H1 (cell line): ENCODE data around the gene FGGY. TPM values are rescaled to one million over a fixed set of nuclear protein-coding genes. Genes with fewer than 3 reads are reported as not detected.

Source experiments
- CTCF ChIA-PET: fragments of 300-600 bp; sonication (Branson Sonifier 250); formaldehyde crosslinking; loops from one replicate; lab custom pipeline; 2021; ENCODE audit not compliant: partially characterized antibody; lab: Charles Lee
- POLR2A ChIA-PET: fragments of 300-600 bp; sonication (Branson Sonifier 250); formaldehyde crosslinking; loops from one replicate; lab custom pipeline; 2021; ENCODE audit warnings: inconsistent platforms; ENCODE audit not compliant: partially characterized antibody; lab: Charles Lee
- DNase-seq, 2 experiments: peaks; one replicate each; pipeline versions ENCODE4 v3.0.0 to v3.0.0-alpha.2; 2010 to 2022; ENCODE audit warnings: low spot score in 2 of 2, low read depth in 1 of 2, mixed read lengths in 1 of 2
- FAIRE-seq: peaks from 2 replicates; lab custom pipeline; 2011; peaks lifted over from hg19 to GRCh38; lab: Jason Lieb, UNC
- H2AFZ ChIP-seq: 2 replicates; pipeline ENCODE4 v1.8.1; 2012; ENCODE audit warnings: low read length, inconsistent platforms
- H2AK5ac ChIP-seq: 2 replicates; pipeline ENCODE4 v1.6.1; 2013; ENCODE audit warnings: low read depth, low read length
- H2BK120ac ChIP-seq: replicated peaks from 2 replicates; pipeline ENCODE3; 2013; ENCODE audit warnings: low read depth, low read length, inconsistent platforms
- H2BK12ac ChIP-seq: 2 replicates; pipeline ENCODE4 v1.6.1; 2013; ENCODE audit warnings: low read depth, low read length
- H2BK15ac ChIP-seq: 2 replicates; pipeline ENCODE4 v1.6.1; 2013; ENCODE audit warnings: low read length
- H2BK20ac ChIP-seq: 2 replicates; pipeline ENCODE4 v1.6.1; 2013; ENCODE audit warnings: low read length
- H2BK5ac ChIP-seq: 2 replicates; pipeline ENCODE4 v1.6.1; 2013; ENCODE audit warnings: low read depth, low read length
- H3K14ac ChIP-seq: 2 replicates; pipeline ENCODE4 v1.6.1; 2013; ENCODE audit warnings: inconsistent platforms; ENCODE audit not compliant: insufficient read length
- H3K18ac ChIP-seq: 2 replicates; pipeline ENCODE4 v1.6.1; 2013; ENCODE audit warnings: low read length; ENCODE audit errors: extremely low read depth
- H3K23ac ChIP-seq: 2 replicates; pipeline ENCODE4 v1.6.1; 2013; ENCODE audit warnings: inconsistent platforms; ENCODE audit not compliant: insufficient read length
- H3K23me2 ChIP-seq: 2 replicates; pipeline ENCODE4 v1.6.1; 2013; ENCODE audit warnings: low read depth, low read length
- H3K27ac ChIP-seq: 2 replicates; pipeline ENCODE4 v1.6.1; 2011; ENCODE audit warnings: low read depth, low read length, inconsistent platforms
- H3K27me3 ChIP-seq, 4 experiments: replicated peaks in 1 of 4; 1 replicate in 1 of 4; 2 replicates in 3 of 4; pipeline versions ENCODE4 v1.6.1 to v1.8.1; 2011 to 2013; ENCODE audit warnings: low read length in 3 of 4, mild to moderate bottlenecking in 3 of 4, inconsistent platforms in 2 of 4, mixed read lengths in 2 of 4, moderate library complexity in 1 of 4; ENCODE audit not compliant: control insufficient read depth in 3 of 4, insufficient read depth in 3 of 4; ENCODE audit errors: extremely low read depth in 1 of 4
- H3K36me3 ChIP-seq, 4 experiments: 2 replicates each; pipeline versions ENCODE4 v1.6.1 to v1.8.1; 2011 to 2013; ENCODE audit warnings: mild to moderate bottlenecking in 4 of 4, low read length in 3 of 4, moderate library complexity in 2 of 4, control low read depth in 1 of 4, inconsistent platforms in 1 of 4; ENCODE audit not compliant: insufficient read depth in 4 of 4, control insufficient read depth in 2 of 4
- H3K4ac ChIP-seq: replicated peaks from 2 replicates; pipeline ENCODE3; 2013; ENCODE audit warnings: low read length, low read depth, mixed read lengths, inconsistent platforms; ENCODE audit not compliant: insufficient read length
- H3K4me1 ChIP-seq, 4 experiments: replicated peaks in 1 of 4; 1 replicate in 1 of 4; 2 replicates in 3 of 4; pipeline versions ENCODE4 v1.6.1 to v1.8.1; 2011 to 2013; ENCODE audit warnings: low read length in 3 of 4, inconsistent platforms in 2 of 4, mixed read lengths in 1 of 4; ENCODE audit not compliant: insufficient read depth in 4 of 4, control insufficient read depth in 3 of 4
- H3K4me2 ChIP-seq, 2 experiments: 2 replicates each; pipeline versions ENCODE4 v1.6.1 to v1.8.1; 2011 to 2013; ENCODE audit warnings: low read depth in 2 of 2, low read length in 2 of 2, control low read depth in 1 of 2, inconsistent platforms in 1 of 2, mild to moderate bottlenecking in 1 of 2; ENCODE audit not compliant: insufficient read depth in 1 of 2
- H3K4me3 ChIP-seq, 4 experiments: fragments of 200-600, 300-600 bp in 1 of 4; sonication (generic), shearing (Covaris generic), sonication (Bioruptor Twin) in 1 of 4; 2 replicates each; pipeline versions ENCODE4 v1.5.1 to v1.8.1; 2011 to 2016; ENCODE audit warnings: low read length in 4 of 4, low read depth in 3 of 4, control low read depth in 2 of 4, inconsistent platforms in 2 of 4, mild to moderate bottlenecking in 2 of 4, mixed read lengths in 1 of 4, moderate library complexity in 1 of 4; ENCODE audit not compliant: insufficient read depth in 2 of 4; ENCODE audit errors: extremely low read depth in 1 of 4
- H3K56ac ChIP-seq: replicated peaks from 2 replicates; pipeline ENCODE3; 2013; ENCODE audit warnings: low read depth, mild to moderate bottlenecking, mixed read lengths, low read length, inconsistent platforms; ENCODE audit not compliant: insufficient read length
- H3K79me1 ChIP-seq: 2 replicates; pipeline ENCODE4 v1.6.1; 2013; ENCODE audit warnings: low read depth, low read length, control low read depth
- H3K79me2 ChIP-seq, 2 experiments: 2 replicates each; pipeline versions ENCODE4 v1.6.1 to v1.8.1; 2012 to 2013; ENCODE audit warnings: low read length in 2 of 2, mild to moderate bottlenecking in 2 of 2, inconsistent platforms in 1 of 2; ENCODE audit not compliant: insufficient read depth in 2 of 2, control insufficient read depth in 1 of 2
- H3K9ac ChIP-seq, 4 experiments: replicated peaks in 1 of 4; 1 replicate in 1 of 4; 2 replicates in 3 of 4; pipeline versions ENCODE4 v1.6.1 to v1.8.1; 2011 to 2013; ENCODE audit warnings: low read depth in 3 of 4, low read length in 3 of 4, control low read depth in 2 of 4, mild to moderate bottlenecking in 2 of 4, moderate library complexity in 2 of 4, inconsistent platforms in 1 of 4; ENCODE audit errors: extremely low read depth in 1 of 4
- H3K9me3 ChIP-seq, 2 experiments: 2 replicates each; pipeline versions ENCODE4 v1.6.1 to v1.8.1; 2012 to 2013; ENCODE audit warnings: mild to moderate bottlenecking in 2 of 2, moderate library complexity in 2 of 2, control low read depth in 1 of 2, inconsistent platforms in 1 of 2, low read depth in 1 of 2, low read length in 1 of 2, mixed read lengths in 1 of 2; ENCODE audit not compliant: insufficient read depth in 2 of 2
- H4K20me1 ChIP-seq, 2 experiments: replicated peaks in 1 of 2; 2 replicates each; pipeline versions ENCODE3 to v1.8.1; 2011 to 2013; ENCODE audit warnings: inconsistent platforms in 2 of 2, low read length in 2 of 2, mild to moderate bottlenecking in 1 of 2; ENCODE audit not compliant: insufficient read depth in 2 of 2, control insufficient read depth in 1 of 2
- H4K5ac ChIP-seq: 2 replicates; pipeline ENCODE4 v1.6.1; 2013; ENCODE audit warnings: low read length, low read depth, mixed read lengths, inconsistent platforms; ENCODE audit not compliant: insufficient read length
- H4K8ac ChIP-seq: 2 replicates; pipeline ENCODE4 v1.8.0; 2013; ENCODE audit warnings: mild to moderate bottlenecking, moderate library complexity, low read length, inconsistent platforms; ENCODE audit not compliant: insufficient read depth; ENCODE audit errors: extremely low read depth
- H4K91ac ChIP-seq: replicated peaks from 2 replicates; pipeline ENCODE3; 2013; ENCODE audit warnings: low read length, mixed read lengths, inconsistent platforms; ENCODE audit not compliant: insufficient read length
- ASH2L ChIP-seq: fragments of 200-600, 300-600 bp; sonication (generic); IDR thresholded peaks from one replicate; pipeline ENCODE4 v1.7.1; 2017; ENCODE audit warnings: low read length
- CREB1 ChIP-seq: IDR thresholded peaks from 2 replicates; pipeline ENCODE4 v1.6.1; 2012; ENCODE audit warnings: inconsistent platforms
- EGR1 ChIP-seq: IDR thresholded peaks from 2 replicates; pipeline ENCODE4 v1.6.1; 2011; ENCODE audit warnings: low read depth, low read length, borderline replicate concordance
- FOSL1 ChIP-seq: IDR thresholded peaks from 2 replicates; pipeline ENCODE4 v1.6.1; 2011; ENCODE audit warnings: mild to moderate bottlenecking, low read depth, low read length, moderate library complexity; ENCODE audit not compliant: insufficient read depth
- JUND ChIP-seq: IDR thresholded peaks from 2 replicates; pipeline ENCODE4 v1.6.1; 2011; ENCODE audit warnings: mild to moderate bottlenecking, improper control_type of control experiment, low read length
- NANOG ChIP-seq: IDR thresholded peaks from 2 replicates; pipeline ENCODE4 v1.6.1; 2011; ENCODE audit warnings: low read length, low read depth, mild to moderate bottlenecking, inconsistent platforms; ENCODE audit not compliant: insufficient read depth, poor library complexity, severe bottlenecking
- POLR2AphosphoS5 ChIP-seq: IDR thresholded peaks from 2 replicates; pipeline ENCODE4 v1.6.1; 2011; ENCODE audit warnings: low read depth, low read length
- RAD21 ChIP-seq, 2 experiments: IDR thresholded peaks in 1 of 2; conservative IDR thresholded peaks in 1 of 2; 2 replicates each; pipeline ENCODE4 v1.6.1; 2011; ENCODE audit warnings: low read depth in 2 of 2, low read length in 2 of 2, improper control_type of control experiment in 1 of 2, inconsistent platforms in 1 of 2, mild to moderate bottlenecking in 1 of 2, moderate library complexity in 1 of 2
- RBBP5 ChIP-seq: IDR thresholded peaks from 2 replicates; pipeline ENCODE4 v1.7.1; 2012; ENCODE audit warnings: low read depth, mild to moderate bottlenecking, inconsistent platforms, low read length, moderate library complexity, borderline replicate concordance
- SP4 ChIP-seq: IDR thresholded peaks from 2 replicates; pipeline ENCODE4 v1.6.1; 2012; ENCODE audit warnings: low read length, inconsistent platforms
- TBP ChIP-seq: IDR thresholded peaks from 2 replicates; pipeline ENCODE4 v1.6.1; 2011; ENCODE audit warnings: low read depth, low read length, improper control_type of control experiment
- WGBS, 2 experiments: shearing (Covaris generic) in 1 of 2; methylation state at CpG; one replicate each; pipeline versions ENCODE4 v1.1.6 to v1.1.7; 2013 to 2015; ENCODE audit warnings: low lambda C conversion rate in 2 of 2, mixed read lengths in 2 of 2, inconsistent platforms in 1 of 2, low coverage in 1 of 2, missing lambda C conversion rate in 1 of 2; ENCODE audit not compliant: insufficient replicate concordance in 2 of 2, insufficient coverage in 1 of 2, insufficient read length in 1 of 2; ENCODE audit errors: extremely low coverage in 1 of 2, missing lambda C conversion rate in 1 of 2; 5-methylcytosine and 5-hydroxymethylcytosine counted together
- polyA plus RNA-seq, 7 experiments: library from polyadenylated mRNA; depleted of rRNA in 3 of 7; stranded (reverse) in 5 of 7; unstranded in 2 of 7; fragments of >200 nt in 5 of 7; fragments of 200-250 nt in 2 of 7; gene quantifications; 1 replicate in 5 of 7; 2 replicates in 1 of 7; 4 replicates in 1 of 7; pipeline versions ENCODE4 v1.2.1 to v1.2.3, GENCODE V29; 2011 to 2013; ENCODE audit warnings: missing spikeins in 2 of 7, mixed read lengths in 2 of 7
- total RNA-seq: library from RNA; stranded (reverse); fragmentation: NEBNext Ultra II Directional; extraction: Animal tissue kit (Norgen Biotek cat#: 25700); gene quantifications from 2 replicates; pipeline ENCODE4 v1.2.1, GENCODE V29; 2021
- TF ChIP-seq, protein P1 (sequence below): IDR thresholded peaks from 2 replicates; pipeline ENCODE4 v1.6.1; 2011; ENCODE audit warnings: low read length, improper control_type of control experiment

Gene FGGY
- total and polyA plus RNA-seq, 2 of the 8 experiments (the other 6 are each of a cell fraction or from before 2014, with no cell fraction given) = 10.3 to 12.5 TPM

DNA sequence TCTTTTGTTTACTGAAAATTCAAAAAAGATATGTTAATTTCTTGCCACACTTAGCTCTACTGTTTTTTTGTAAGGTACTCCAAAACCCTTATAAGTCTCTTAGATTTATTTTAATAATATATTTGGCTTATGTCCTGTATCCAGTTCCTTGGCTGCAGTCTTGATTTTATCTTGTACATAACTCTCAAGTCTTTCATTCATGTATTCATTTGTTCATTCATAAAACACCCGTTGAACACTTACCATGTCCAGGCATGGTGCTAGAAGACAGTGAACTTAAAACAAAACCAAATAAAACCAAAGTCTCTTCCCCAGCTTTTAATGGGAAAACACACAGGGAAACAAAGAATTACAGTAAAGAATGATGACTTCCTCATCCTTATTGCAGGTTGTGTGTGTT lies 215.8 kb downstream of the FGGY start:
- no peak overlapping the region for H3K56ac ChIP-seq
- H2BK5ac ChIP-seq = no peak overlapping the region
- H4K5ac ChIP-seq = no peak overlapping the region
- no peak overlapping the region for H4K8ac ChIP-seq
- H3K4me1 ChIP-seq = 0 out of 7 replicates have a peak, but pooled peaks cover 0 to 2% (median 0%) of the 10 kb centered on the region in 4 experiments
- no peak overlapping the region for H3K18ac ChIP-seq
- no peaks in the 10 kb centered on the region for H3K9me3 ChIP-seq
- no peak overlapping the region for H4K91ac ChIP-seq
- ChIA-PET CTCF (interaction anchor here (0.9 kb wide), 1 partner anchor 222 kb away, joined by 3 read pairs; no protein-coding TSS in a partner anchor), POLR2A (interaction anchor here (1.3 kb wide), 1 partner anchor 10 kb away, joined by 3 read pairs; no protein-coding TSS in a partner anchor)
- H3K14ac ChIP-seq = no peak overlapping the region
- H2BK20ac ChIP-seq = no peak overlapping the region
- H3K27ac ChIP-seq = no peak overlapping the region
- no peak for FAIRE-seq
- no peaks in the 10 kb centered on the region for H3K23me2 ChIP-seq
- H3K27me3 ChIP-seq = no peaks in the 10 kb centered on the region
- H2AK5ac ChIP-seq = no peak overlapping the region
- no peaks in the 10 kb centered on the region for H3K79me1 ChIP-seq
- H3K9ac ChIP-seq = no peak overlapping the region
- H3K4ac ChIP-seq = no peak overlapping the region
- no peak for DNase-seq
- no peak overlapping the region for H2BK15ac ChIP-seq
- no peaks in the 10 kb centered on the region for H3K36me3 ChIP-seq
- H2BK12ac ChIP-seq = no peak overlapping the region
- H3K23ac ChIP-seq = no peak overlapping the region
- H3K79me2 ChIP-seq = no peaks in the 10 kb centered on the region
- no peak overlapping the region for H3K4me3 ChIP-seq
- no peak overlapping the region for H2AFZ ChIP-seq
- WGBS, 2 experiments = 90% methylated on average over 1 of the region's 1 CpG; no CpG with 5 or more reads in 1 of the 2 experiments
- H4K20me1 ChIP-seq = no peaks in the 10 kb centered on the region
- H2BK120ac ChIP-seq = no peak overlapping the region
- H3K4me2 ChIP-seq = no peak overlapping the region
- no peak for TF ChIP-seq EGR1
- TF ChIP-seq ASH2L = no peak
- TF ChIP-seq CREB1 = no peak
- no peak for TF ChIP-seq TBP
- no peak for TF ChIP-seq JUND
- TF ChIP-seq RBBP5 = no peak
- no peak for TF ChIP-seq FOSL1
- TF ChIP-seq SP4 = no peak
- no peak for TF ChIP-seq POLR2AphosphoS5
- no peak for TF ChIP-seq RAD21 (IDR thresholded peaks at IDR 0.05 in 1 of 2, conservative IDR thresholded peaks at IDR 0.05 in 1 of 2; ENCODE audit: low read depth in 2 of 2, low read length in 2 of 2)
- no peak for TF ChIP-seq NANOG
- TF ChIP-seq, protein P1, sequence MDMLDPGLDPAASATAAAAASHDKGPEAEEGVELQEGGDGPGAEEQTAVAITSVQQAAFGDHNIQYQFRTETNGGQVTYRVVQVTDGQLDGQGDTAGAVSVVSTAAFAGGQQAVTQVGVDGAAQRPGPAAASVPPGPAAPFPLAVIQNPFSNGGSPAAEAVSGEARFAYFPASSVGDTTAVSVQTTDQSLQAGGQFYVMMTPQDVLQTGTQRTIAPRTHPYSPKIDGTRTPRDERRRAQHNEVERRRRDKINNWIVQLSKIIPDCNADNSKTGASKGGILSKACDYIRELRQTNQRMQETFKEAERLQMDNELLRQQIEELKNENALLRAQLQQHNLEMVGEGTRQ = no peak
